Gastrocnemius medialis (tissue), 4 donors: ENCODE results near the gene MAP7D2. TPM values are rescaled to one million over a fixed set of nuclear protein-coding genes. Genes with fewer than 3 reads are reported as not detected.
A peak's percentile ranks its signal among the peaks of the same experiment; 100 is the strongest.

Source experiments
- ATAC-seq, 2 donors: fragments of 150-250 bp; one replicate each; pipeline ENCODE4 v1.9.1; 2016
- DNase-seq, 2 donors: peaks; one replicate each; pipeline ENCODE4 v3.0.0-alpha.2; 2019
- H3K27ac ChIP-seq, 4 donors: fragments of 200-600 bp; sonication (generic); 1 replicate in 1 of 4; 2 replicates in 3 of 4; pipeline ENCODE4 v1.5.1; 2016 to 2018; ENCODE audit warnings: mild to moderate bottlenecking in 2 of 4, moderate library complexity in 1 of 4
- H3K27me3 ChIP-seq, 3 donors: fragments of 200-600 bp; sonication (generic) in 2 of 3; 1 replicate in 1 of 3; 2 replicates in 2 of 3; pipeline versions ENCODE4 v1.5.1 to v1.6.0; 2016 to 2019; ENCODE audit warnings: mild to moderate bottlenecking in 1 of 3, moderate library complexity in 1 of 3
- H3K36me3 ChIP-seq, 2 donors: fragments of 200-600 bp; sonication (generic) in 1 of 2; one replicate each; pipeline ENCODE4 v1.5.1; 2017 to 2018
- H3K4me1 ChIP-seq, 2 donors: fragments of 200-600 bp; sonication (generic) in 1 of 2; one replicate each; pipeline ENCODE4 v1.5.1; 2016 to 2017; ENCODE audit warnings: mild to moderate bottlenecking in 2 of 2
- H3K4me3 ChIP-seq, 4 donors: fragments of 200-600 bp; sonication (generic) in 3 of 4; 1 replicate in 1 of 4; 2 replicates in 3 of 4; pipeline ENCODE4 v1.5.1; 2016 to 2019; ENCODE audit warnings: mild to moderate bottlenecking in 2 of 4
- H3K9me3 ChIP-seq, 3 donors: fragments of 200-600 bp; sonication (generic) in 2 of 3; 1 replicate in 1 of 3; 2 replicates in 2 of 3; pipeline ENCODE4 v1.5.1; 2016 to 2019
- CTCF ChIP-seq, 5 experiments: fragments of 450-650 bp in 3 of 5; fragments of 200-600 bp in 2 of 5; sonication (generic) in 2 of 5; IDR thresholded peaks in 4 of 5; conservative IDR thresholded peaks in 1 of 5; 1 replicate in 4 of 5; 2 replicates in 1 of 5; pipeline ENCODE4 v1.5.1; 2016 to 2019; ENCODE audit warnings: antibody characterized with exemption in 5 of 5, mild to moderate bottlenecking in 3 of 5, moderate library complexity in 3 of 5
- POLR2A ChIP-seq, 2 donors: fragments of 450-650 bp; IDR thresholded peaks; one replicate each; pipeline ENCODE4 v1.6.1; 2017; ENCODE audit warnings: antibody characterized with exemption in 2 of 2, mild to moderate bottlenecking in 2 of 2, moderate library complexity in 2 of 2
- in situ Hi-C, 4 donors: fragments of 200-750 bp; cut with MboI; loops; one replicate each; pipeline versions ENCODE4 v1.15.0 to v1.8.0; 2017; ENCODE audit warnings: low sequenced_read_pairs in 4 of 4
- intact Hi-C: fragments of 100-400 bp; cut with DNase I; formaldehyde crosslinking; loops from one replicate; pipeline ENCODE4 v1.15.1; 2023; ENCODE audit warnings: low total_unique reads
- total RNA-seq, 4 donors: library from RNA; depleted of rRNA; stranded (reverse); fragments of >200 nt; gene quantifications; one replicate each; pipeline versions ENCODE4 v1.1.0 to v1.2.3, GENCODE V29; 2016

The MAP7D2 gene
- total RNA-seq, 4 donors from 2014 or later = 0.13 to 0.51 (median 0.47) TPM; not detected in 1

- Histone ChIP-seq H3K4me3 (no peak overlapping the region), H3K27ac (no peak overlapping the region), H3K36me3 (no peaks in the 10 kb centered on the region), H3K27me3 (no peaks in the 10 kb centered on the region), H3K9me3 (no peaks in the 10 kb centered on the region), H3K4me1 (no peaks in the 10 kb centered on the region)
- DNase-seq (no peak), ATAC-seq (no peak)
- intact Hi-C loops (no loop called here), in situ Hi-C loops (no loop called here)
- TF ChIP-seq CTCF (IDR thresholded peaks at IDR 0.05 in 4 of 5, conservative IDR thresholded peaks at IDR 0.05 in 1 of 5) = no peak
- TF ChIP-seq POLR2A (IDR thresholded peaks at IDR 0.05) = no peak
These were observed 45.1 kb downstream of the MAP7D2 start for GRCh38 chrX:20071511-20072079.

- ATAC-seq (peak; percentile 51 to 87), DNase-seq (peak; percentile 10 to 33)
- no peaks in the 10 kb centered on the region for H3K27me3 ChIP-seq
- TF ChIP-seq CTCF (IDR thresholded peaks at IDR 0.05 in 4 of 5, conservative IDR thresholded peaks at IDR 0.05 in 1 of 5) (no peak), POLR2A (IDR thresholded peaks at IDR 0.05) (no peak)
- H3K4me1 ChIP-seq = no peaks in the 10 kb centered on the region
- H3K4me3 ChIP-seq = no peak overlapping the region
- H3K36me3 ChIP-seq = no peaks in the 10 kb centered on the region
- H3K27ac ChIP-seq = no peak overlapping the region
- H3K9me3 ChIP-seq = no peaks in the 10 kb centered on the region
- intact Hi-C loops = loop anchor here (10.0 kb wide), 1 partner anchor 163 kb away; no protein-coding TSS in a partner anchor
- in situ Hi-C loops = no loop called here
These were observed 48.8 kb downstream of the MAP7D2 start for GRCh38 chrX:20067709-20068561.

- TF ChIP-seq POLR2A (IDR thresholded peaks at IDR 0.05) (no peak), CTCF (IDR thresholded peaks at IDR 0.05 in 4 of 5, conservative IDR thresholded peaks at IDR 0.05 in 1 of 5) (peak in 2 of 5 experiments; percentile 9 to 31)
- DNase-seq = no peak
- H3K9me3 ChIP-seq = no peaks in the 10 kb centered on the region
- no peak overlapping the region for H3K27ac ChIP-seq
- in situ Hi-C loops (no loop called here), intact Hi-C loops (loop anchor here (10.0 kb wide), 1 partner anchor 162 kb away; no protein-coding TSS in a partner anchor)
- H3K36me3 ChIP-seq = no peaks in the 10 kb centered on the region
- no peak overlapping the region for H3K4me3 ChIP-seq
- peak in 1 of 2 donors; percentile 68 for ATAC-seq
- H3K4me1 ChIP-seq = no peaks in the 10 kb centered on the region
- no peaks in the 10 kb centered on the region for H3K27me3 ChIP-seq
These were observed 49.6 kb downstream of the MAP7D2 start for GRCh38 chrX:20066968-20067708.

- Histone ChIP-seq H3K4me3 (no peak overlapping the region), H3K27ac (no peak overlapping the region), H3K9me3 (no peaks in the 10 kb centered on the region), H3K36me3 (no peaks in the 10 kb centered on the region), H3K27me3 (no peaks in the 10 kb centered on the region), H3K4me1 (no peaks in the 10 kb centered on the region)
- TF ChIP-seq POLR2A (IDR thresholded peaks at IDR 0.05) (no peak), CTCF (IDR thresholded peaks at IDR 0.05 in 4 of 5, conservative IDR thresholded peaks at IDR 0.05 in 1 of 5) (no peak)
- intact Hi-C loops = loop anchor here (10.0 kb wide), 1 partner anchor 159 kb away; no protein-coding TSS in a partner anchor
- ATAC-seq (no peak), DNase-seq (no peak)
- in situ Hi-C loops = no loop called here
These were observed 52.9 kb downstream of the MAP7D2 start for GRCh38 chrX:20063716-20064351.
